Islet precursor cell (in vitro differentiated cells): ENCODE data around the gene EPDR1.

Experiments used
- DNase-seq: peaks from one replicate; pipeline ENCODE4 v3.0.0-alpha.2; 2018

Gene EPDR1

DNA sequence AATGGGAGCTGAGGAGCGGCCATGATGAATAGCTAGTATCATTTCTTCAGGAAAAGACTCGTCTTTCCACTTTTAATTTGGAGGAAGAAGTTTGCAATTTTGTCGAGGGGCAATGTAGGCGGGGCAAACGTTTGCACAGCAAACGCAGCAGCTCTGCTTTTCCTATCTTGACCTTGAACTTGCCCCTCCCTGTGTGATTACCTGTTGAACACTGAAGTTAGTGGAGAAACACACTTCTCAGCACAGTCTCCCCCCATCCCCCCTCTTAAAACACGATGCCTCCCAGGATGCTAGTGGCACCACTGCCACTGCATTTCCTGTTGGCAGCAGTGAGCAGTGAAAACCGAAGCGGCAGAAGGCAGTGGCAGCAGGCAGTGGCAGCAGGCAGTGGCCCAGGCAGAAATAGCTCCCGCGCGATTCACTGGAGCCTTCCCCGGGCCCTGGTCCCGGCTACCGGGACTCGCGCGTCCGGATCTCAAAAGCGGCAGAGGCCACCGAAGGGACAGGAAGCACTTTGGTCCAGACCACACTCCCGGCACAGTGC lies at the start of gene EPDR1:
EPDR1 (plus strand) TSS at position 336 of the 544 bp plus-strand sequence. CDS start 300 bp downstream, outside the sequence.
- peak; percentile 74 for DNase-seq

DNA sequence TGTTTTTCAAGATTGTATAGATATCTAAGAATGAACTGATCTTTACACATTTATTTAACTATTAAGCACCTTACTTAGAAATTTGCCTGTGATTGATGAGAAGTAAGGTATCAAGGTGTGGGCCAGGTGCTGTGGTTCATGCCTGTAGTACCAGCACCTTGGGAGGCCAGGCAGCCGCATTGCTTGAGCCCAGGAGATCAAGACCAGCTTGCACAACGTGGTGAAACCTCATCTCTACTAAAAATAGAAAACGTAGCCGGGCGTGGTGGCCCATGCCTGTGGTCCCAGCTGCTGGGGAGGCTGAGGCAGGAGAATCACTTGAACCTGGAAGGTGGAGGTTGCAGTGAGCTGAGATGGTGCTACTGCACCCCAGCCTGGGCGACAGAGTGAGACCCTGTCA lies 38.4 kb upstream of the EPDR1 start:
- no peak for DNase-seq

DNA sequence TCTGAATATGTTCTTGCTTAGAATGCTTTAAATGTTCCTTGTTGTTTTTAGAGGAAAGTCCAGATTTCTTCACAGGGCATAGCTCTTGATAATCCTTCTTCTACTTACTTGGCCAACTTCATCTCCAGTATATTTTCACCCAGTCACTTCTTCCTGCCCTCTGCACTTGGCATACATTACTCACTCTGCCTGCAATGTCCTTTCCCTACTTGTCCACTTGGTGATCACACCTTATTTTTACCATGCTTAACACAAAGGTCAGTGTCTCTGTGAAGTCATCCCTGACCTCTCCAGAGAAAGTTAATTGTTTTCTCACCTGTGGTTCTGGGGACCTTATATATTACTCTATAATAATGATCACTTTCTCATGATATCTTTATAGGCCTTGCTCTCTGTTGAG lies 27.1 kb upstream of the EPDR1 start:
- DNase-seq = no peak

DNA sequence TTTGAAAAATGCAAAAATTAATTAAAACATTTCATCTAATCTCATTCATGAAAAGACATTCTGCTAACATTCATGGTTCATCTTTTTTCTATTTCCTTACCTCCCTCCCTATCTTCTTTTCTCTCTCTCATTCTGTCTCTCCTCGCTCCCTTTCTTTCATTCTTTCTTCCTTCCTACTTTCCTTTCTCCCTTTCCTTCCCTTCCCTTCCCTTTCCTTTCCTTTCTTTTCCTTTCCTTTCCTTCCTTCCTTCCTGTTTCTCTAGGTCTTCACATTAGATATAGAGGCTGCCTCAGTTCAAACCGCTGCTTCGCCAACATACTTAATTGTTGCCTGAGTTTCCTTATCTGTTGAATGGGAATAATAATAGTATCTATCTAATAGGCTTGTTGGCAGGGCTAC lies 25.8 kb upstream of the EPDR1 start:
- DNase-seq = no peak

DNA sequence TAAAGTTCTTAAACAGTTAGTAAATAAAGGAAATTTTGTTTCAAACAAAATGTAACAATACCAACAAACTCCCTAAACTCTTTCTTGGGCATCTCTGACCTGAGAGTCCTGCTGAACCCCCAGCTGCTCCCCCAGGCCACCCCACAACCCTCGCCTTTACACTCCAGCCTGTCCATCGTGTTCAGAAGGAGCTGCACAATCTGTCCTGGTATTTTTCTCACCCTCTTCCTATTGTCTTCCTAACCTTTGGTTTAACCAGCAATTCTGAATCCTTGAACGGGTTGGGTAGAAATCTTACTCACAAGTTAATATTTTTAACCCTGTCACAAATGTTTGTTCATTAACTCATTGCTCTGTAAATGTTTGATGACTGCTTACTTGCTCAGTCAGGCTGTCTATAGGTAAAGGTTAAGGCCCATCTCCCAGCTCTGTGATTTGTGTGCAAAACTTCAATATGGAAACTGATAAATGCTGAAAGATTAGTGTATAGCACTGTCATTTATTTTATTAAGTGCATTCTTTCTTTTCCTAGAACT lies 20.7 kb upstream of the EPDR1 start:
- no peak for DNase-seq

DNA sequence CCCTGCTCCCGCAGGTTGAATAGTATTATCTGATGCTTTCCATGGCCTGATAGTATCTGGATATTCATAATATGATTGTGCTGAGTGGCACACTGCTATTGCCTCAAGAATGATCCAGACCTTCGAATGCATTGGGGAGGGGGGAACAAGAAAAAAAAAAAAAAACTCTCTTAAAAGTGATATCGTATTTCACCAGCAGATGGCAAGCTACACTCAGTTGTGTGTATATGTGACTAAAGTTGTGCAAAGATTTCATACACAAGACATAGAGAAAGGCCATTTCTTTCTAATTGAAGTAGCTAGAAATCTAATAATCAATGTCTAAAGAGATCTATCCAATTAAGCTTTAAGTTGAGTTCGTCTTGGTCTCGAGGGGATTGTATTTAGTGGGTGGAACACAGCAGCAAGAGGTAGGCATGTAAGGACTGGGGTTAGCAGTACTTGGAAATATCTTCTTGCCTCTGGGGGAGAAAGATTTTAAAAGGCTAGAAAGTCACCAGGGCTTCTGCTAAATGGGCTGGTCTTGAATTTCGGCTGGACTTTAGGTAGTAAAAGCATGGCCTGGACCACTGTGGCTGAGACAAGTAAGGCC lies 19.1 kb upstream of the EPDR1 start:
- no peak for DNase-seq

DNA sequence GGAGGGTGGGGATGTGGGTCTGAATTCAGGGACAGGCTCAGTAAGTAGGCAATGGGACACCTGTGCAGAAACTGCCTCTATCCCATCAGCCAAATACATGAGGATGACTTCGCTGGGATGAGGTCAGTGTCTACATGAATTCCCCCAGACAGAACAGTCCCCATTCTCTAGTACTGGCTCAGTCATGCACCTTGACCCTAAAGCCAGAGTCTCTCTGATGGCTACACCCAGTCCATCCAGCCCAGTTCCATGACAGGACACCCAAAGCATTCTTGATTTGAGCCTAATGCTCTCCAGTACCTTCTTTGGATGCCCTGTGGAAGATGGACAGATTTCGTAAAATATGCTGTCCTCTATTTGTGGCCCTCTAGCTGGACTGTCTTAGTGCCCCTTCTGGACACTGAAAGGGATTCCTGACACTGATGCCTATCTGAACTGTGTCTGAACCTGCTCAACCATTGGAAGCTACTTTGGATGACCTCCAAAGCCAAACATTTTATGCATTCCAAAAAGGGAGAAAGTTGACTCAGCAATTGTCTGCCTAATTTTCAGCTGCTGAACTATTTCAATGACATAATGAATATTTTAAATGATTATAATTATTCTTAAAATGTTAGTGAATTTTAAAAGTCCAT lies 18.4 kb upstream of the EPDR1 start:
- DNase-seq = peak; percentile 60

DNA sequence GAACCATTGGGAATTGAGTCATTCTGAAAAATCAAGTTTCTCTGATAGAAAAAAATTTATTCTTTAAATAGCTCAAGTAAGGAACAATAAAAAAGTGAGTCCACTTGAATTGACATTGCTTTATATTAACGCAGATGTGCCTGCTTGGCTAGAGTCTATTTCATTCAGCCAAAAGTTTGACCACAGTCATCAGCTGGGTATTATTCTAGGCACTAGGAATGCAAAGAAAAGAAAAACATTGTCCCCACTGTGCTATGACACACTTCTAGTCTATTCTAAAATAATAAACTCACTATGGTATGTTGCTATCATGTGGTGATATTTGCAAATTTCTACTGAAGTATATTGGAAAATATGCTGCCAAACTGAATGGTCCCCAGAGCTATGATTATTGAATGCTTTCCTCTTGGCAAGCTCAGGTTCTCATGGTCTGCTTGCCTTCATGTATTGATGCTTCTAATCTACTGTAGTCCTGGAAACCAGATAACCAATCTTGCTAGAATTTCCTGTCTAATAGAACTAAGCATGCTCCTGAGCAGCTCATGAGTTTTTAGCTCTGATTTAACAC lies 12.1 kb upstream of the EPDR1 start:
- DNase-seq = no peak

DNA sequence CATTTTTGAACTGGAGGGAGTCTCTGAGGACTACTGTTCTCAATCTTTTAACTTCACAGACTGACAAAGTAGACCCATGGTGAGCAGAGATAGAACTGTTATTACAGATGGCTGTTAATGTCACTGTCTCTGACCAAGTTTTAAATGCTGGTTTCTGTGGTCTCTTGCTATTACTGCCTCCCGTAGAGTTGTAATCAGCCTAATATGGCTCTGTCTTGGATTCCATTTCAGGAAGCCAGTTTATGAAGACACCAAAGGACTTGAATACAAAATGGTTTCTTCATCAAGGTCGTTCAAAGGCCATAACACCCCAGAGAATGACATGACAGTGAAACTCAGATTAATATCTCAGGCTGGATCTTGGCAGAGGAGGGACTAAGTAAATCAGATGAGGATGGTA lies 7.7 kb upstream of the EPDR1 start:
- DNase-seq = no peak

DNA sequence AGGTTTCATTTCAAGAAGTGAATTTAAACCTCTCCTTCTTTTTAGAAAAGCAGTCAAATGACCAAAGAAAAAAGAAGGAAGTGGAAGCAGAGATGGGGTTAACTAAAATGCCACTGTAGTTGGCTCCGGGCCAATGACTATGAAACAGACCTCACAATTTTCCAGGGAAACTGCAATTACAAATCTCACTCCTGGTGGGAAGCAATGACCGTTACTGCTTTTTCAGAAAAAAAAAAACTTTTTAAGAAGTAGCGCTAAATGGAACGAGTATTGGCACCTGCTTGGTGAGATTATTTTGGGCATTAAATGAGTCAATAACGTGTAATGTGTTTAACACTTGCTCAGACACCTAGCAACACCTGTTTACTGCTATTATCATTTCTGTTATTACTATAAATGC lies 5.0 kb upstream of the EPDR1 start:
- DNase-seq = no peak

DNA sequence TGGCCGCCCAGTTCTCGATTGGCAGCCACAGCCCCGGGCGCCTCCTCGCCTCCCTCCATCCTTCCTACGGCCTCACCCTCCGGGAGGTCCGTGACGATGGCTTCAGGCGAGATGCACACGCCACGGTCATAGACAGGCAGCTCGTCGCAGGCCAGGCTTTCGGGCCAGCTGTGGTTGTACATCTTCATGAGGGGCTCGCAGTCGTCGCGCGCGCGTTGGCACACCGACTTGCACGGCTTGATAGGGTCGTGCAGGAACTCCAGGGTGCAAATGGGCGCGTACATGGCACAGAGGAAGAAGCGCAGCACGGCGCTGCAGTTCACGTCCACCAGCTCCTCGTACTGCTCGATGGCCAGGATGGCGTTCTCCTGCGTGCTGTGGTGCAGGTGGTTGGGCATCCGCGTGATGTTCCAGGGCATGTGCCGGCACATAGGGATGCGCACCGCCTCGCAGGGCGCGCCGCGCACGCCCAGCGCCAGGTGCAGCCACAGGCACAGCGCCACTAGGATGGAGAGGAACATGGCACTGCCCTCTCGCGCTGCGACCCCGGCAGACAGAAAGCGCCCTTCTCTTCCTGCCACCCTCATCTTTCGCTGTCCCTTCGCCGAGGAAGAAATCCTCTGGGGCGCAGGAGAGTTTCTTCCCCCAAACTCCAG lies 4.3 kb upstream of the EPDR1 start:
- no peak for DNase-seq

DNA sequence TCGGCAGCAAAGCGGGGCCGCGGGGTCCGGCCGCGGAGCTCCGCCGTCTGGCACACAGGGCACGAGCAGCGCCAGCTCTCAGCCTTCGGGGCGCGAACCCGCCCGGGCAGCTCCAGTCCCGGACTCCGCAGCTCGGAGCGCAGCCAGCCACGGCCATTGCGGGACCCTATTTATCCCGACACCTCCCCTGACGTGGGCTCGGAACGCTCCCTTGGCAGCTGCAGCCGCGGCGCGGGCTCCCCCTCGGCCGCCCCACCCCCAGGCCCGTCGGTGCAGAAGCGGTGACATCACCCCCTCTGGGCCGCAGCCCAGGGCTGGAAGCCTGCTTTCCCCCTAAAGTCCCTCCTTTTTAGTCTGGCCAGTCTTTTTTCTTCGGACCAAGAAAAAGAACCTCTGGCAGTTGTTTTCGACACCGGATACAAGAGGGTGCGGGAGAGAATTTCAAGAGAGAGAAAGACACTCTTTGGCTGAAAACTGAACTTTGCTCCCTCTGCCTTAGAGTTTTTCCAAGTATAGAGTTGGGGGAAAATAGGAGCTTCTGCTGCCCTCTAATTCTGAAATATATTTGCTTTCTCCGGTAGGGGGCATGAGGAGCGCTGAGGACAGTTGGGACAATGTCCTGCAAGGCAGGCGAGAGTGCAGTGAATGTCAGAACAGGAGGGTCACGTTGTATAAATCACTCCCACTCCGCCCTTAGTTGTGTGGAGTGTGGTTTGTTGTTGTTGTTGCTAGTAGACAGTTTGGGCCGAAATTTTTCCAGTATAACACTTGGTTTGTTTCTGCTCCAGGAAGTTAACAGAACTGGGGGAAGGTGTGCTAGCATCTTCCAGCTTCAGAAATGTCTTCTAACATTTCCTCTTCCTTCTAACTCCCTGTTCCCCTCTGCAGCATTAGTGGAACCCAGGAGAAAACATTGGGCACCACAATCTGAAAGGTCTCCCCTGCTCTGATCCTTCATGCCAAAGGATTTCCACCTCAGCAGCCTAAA lies 3.5 kb upstream of the EPDR1 start, which contains the start of gene SFRP4:
SFRP4 (minus strand) TSS at position 145 of the 988 bp plus-strand sequence. CDS start 280 bp downstream, outside the sequence.
- peak; percentile 82 for DNase-seq

DNA sequence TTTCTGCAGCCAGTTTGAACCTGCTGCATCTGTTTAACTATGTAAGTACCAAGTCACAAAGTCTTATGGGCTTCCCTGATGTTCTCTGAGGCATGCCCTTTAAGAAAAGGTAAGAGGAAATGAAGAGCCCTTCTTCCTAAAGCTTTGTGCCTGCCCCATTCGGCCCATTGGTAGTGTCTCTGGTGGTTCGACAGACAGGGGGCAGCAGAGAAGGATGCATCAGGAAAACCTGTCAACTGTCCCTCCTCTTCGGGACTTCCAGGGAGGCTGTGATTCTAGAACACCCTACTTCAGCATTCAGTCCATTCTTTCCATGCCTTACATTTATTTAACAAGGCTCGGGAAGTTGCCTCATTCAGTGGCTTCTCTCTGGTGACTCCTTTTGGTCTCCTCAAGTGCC lies 1.9 kb upstream of the EPDR1 start:
- no peak for DNase-seq

DNA sequence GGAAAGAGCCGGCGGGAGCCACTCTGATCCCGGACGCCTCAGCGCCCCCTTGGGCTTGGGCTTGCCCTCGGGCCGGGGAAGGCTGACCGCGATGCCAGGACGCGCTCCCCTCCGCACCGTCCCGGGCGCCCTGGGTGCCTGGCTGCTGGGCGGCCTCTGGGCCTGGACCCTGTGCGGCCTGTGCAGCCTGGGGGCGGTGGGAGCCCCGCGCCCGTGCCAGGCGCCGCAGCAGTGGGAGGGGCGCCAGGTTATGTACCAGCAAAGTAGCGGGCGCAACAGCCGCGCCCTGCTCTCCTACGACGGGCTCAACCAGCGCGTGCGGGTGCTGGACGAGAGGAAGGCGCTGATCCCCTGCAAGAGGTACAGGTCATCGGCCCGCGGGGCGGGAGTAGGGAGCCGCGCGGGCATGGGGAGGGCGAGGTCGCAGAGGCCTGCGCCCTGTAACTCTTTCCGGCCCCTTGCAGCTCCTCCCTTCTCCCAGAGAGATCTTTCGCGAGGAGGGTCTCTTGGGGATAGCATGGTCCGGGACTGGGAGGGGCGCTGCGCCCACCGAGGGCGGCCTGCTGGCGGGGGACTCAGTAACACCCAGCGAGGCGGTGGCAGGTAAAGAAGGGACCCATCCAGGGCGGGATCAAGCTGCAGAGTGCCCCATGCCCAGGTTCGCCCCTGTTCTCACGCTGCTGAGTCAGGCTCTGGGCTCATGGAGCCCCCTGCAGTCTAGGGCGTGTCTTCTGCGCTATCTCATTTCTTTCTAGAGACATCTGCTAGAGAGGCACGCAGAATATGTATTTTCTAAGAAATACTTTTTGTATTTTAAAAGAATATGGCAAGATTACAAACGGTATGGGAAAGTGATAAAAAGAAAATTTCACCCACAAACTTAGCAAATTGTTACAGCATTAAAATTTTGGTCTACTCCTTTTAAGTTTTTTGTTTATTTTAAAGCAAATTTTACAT lies 687 bp downstream of the EPDR1 start:
- peak; percentile 74 for DNase-seq

DNA sequence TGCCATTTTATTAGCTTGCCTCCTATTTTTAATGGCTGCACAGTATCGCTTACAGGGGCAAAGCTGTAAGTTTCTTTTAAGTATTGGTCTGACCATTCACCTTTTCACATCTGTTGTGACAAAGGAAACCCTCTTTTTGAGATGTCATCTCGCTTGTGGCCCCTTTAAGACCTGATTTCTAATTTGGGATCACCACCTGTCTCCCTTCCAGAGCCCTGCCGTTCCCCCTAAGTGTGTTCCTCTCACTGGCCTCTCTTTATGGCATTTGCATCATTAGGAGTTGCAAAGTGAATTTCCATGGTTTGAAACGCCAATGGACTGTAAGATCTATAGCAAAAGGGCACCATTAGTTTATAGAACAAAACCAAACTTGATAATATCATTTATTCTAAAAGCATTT lies 1.4 kb downstream of the EPDR1 start:
- DNase-seq = no peak

DNA sequence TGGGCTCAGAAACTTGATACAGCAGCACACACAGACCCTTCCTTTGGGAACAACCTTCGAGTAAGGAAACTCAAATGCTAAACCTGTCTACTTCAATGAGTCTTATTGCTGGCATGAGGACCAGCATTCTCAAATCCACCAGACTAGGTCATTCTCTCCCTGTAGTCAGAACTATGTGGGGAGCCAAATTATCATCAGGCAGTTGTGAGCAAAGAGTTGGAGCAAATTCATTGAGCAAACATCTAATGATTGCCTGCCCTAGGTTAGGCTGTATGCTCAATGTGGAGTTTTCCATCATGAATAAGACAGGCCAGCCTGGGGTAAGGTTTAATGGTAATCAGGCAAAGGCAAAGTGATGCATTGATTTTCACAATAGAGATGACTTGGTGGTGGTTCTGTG lies 3.6 kb downstream of the EPDR1 start:
- no peak for DNase-seq

DNA sequence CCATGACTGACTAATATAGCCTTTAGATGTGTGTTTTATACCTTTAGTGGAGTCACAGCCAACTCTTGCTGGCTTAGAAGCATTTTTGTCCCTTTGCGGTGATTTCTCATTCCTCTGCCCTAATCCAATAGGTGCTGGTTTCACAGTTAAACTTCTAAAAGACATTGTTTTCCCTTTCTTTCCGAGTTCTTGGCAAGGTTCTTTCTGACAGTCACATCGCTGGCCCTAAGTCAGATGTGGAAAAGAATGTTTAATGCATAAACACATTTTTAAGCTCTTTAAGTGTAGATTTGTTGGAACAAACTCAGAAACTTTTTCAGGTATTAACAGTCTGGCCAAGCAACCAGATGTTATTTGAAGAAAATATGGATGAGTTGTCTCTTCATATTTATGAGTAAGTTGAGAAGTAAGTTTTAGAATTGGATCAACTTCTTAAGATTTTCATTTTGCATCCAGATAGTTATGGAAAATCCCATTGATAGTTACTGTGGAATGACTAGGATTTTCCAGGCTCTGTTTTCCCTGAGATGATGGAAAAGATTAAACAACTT lies 4.1 kb downstream of the EPDR1 start:
- no peak for DNase-seq

DNA sequence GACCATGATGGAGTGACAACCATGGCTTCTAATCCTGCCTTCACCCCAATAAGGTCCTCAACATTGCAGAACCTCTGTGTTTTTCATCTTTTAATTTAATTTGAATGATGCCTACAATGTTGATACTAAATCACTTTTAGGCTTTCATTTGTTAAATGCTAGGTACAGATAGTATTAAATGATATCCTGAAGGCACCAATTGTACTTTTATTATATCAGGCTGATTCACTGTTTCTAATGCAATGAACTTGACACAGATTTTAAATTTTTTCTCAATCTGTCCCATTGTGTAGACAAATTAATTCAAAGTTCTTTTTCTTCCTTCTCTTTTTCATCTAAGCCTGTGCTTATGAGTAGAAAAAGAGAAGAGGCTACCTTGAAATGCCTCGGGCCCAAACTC lies 5.2 kb downstream of the EPDR1 start:
- no peak for DNase-seq

DNA sequence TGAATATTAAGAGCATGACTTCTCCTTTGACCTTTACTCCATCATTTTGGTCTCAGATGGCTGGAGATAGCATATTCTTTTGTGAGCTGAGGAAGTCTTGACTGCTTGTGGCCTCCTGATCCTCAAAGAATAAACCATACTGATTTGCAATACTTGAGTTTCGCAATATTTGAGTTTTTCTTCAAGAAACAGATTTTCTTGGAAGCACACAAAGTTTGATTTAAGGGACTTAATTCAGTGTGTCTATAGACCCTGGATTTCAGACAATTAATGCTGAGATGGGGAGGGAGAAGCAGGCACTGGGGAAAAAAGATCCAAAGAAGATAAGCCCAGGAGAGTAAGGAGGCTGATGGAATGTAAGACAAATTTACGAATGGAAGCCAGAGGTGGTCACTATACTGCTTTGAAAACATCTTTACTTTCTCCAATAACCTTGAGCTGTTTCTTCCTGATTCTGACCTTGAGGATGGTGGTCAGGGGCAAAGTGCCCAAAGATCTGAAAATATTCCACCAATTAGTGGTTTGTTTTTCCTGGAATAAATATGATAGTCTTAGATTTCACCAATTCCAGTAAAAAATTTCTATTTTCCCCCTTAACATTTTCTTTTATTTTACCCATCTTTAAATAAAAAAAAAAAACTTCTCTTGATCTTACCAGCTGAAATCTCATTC lies 7.5 kb downstream of the EPDR1 start:
- no peak for DNase-seq

DNA sequence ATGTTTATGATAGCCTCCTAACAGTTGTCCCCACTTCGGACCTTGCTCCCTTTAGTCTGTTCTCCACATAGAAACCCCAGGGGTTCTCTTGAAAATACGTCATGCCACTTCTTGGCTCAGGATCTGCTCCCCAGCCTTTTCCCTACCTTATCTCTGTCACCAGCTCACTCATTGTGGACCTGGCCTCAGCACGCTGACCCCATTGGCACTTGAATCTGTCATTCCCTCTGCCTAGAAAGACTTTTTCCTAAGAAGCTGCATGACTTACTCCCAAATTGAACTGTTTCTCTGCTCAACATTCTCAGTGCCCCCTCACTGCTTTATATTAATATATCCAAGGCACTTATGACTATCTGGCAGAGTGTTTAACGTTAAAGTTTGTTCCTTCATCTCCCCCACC lies 8.4 kb downstream of the EPDR1 start:
- DNase-seq = no peak
